WTC11 (cell line): ENCODE measurements around the gene SCUBE1.

Experiments
- NFYB ChIP-seq: sonication (generic); formaldehyde crosslinking; conservative IDR thresholded peaks from 2 replicates; pipeline ENCODE4 v1.8.0; 2022; ENCODE audit warnings: low read depth, missing genetic modification reagents
- NR2C2 ChIP-seq: sonication (generic); formaldehyde crosslinking; IDR thresholded peaks from 2 replicates; pipeline ENCODE4 v1.8.0; 2022; ENCODE audit warnings: mild to moderate bottlenecking, missing genetic modification reagents
- ZNF416 ChIP-seq: fragments of 250-450 bp; sonication (Bioruptor Pico); IDR thresholded peaks from 2 replicates; pipeline ENCODE4 v1.9.0; 2021; ENCODE audit warnings: mild to moderate bottlenecking, inconsistent platforms
- TF ChIP-seq, protein P1 (sequence below): fragments of 200-600 bp; IDR thresholded peaks from 2 replicates; pipeline ENCODE4 v1.8.0; 2022; ENCODE audit warnings: antibody characterized with exemption
- TF ChIP-seq, protein P2 (sequence below): sonication (generic); formaldehyde crosslinking; IDR thresholded peaks from 2 replicates; pipeline ENCODE4 v1.8.1; 2023; ENCODE audit warnings: mild to moderate bottlenecking, missing genetic modification reagents, moderate library complexity
- TF ChIP-seq, protein P3 (sequence below): fragments of 250-450 bp; sonication (Bioruptor Pico); IDR thresholded peaks from 2 replicates; pipeline ENCODE4 v2.1.2; 2022; ENCODE audit warnings: mild to moderate bottlenecking, moderate library complexity
- TF ChIP-seq, protein P4 (sequence below): sonication (generic); formaldehyde crosslinking; IDR thresholded peaks from 2 replicates; pipeline ENCODE4 v1.8.1; 2022; ENCODE audit warnings: low read depth, missing genetic modification reagents, borderline replicate concordance
- TF ChIP-seq, protein P5 (sequence below): sonication (generic); formaldehyde crosslinking; conservative IDR thresholded peaks from 2 replicates; pipeline ENCODE4 v1.8.1; 2022; ENCODE audit warnings: mild to moderate bottlenecking, missing genetic modification reagents

DNA sequence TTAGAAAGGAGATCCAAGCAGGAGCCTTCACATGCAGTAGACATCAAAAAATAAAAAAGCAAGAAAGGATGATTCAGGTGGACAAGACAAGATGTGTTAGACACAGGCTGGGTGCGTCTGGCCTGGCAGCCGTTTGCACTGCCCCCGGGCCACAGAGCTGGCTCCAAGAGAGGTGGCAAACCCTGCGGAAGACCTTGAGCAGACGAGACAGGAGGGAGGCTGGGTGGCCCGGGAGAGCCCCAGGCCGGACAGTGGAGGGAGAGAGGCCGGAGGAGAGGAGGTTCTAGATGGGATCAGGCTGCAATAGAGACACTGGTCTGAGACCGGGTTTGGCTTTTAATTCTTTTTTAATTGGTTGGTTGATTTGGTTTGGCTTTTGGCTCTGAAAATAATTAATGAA lies 86.6 kb downstream of the SCUBE1 start:
- TF ChIP-seq, protein P1, sequence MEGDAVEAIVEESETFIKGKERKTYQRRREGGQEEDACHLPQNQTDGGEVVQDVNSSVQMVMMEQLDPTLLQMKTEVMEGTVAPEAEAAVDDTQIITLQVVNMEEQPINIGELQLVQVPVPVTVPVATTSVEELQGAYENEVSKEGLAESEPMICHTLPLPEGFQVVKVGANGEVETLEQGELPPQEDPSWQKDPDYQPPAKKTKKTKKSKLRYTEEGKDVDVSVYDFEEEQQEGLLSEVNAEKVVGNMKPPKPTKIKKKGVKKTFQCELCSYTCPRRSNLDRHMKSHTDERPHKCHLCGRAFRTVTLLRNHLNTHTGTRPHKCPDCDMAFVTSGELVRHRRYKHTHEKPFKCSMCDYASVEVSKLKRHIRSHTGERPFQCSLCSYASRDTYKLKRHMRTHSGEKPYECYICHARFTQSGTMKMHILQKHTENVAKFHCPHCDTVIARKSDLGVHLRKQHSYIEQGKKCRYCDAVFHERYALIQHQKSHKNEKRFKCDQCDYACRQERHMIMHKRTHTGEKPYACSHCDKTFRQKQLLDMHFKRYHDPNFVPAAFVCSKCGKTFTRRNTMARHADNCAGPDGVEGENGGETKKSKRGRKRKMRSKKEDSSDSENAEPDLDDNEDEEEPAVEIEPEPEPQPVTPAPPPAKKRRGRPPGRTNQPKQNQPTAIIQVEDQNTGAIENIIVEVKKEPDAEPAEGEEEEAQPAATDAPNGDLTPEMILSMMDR, result no peak
- TF ChIP-seq NR2C2 (CRISPR knock-in tag), result no peak
- TF ChIP-seq, protein P2, sequence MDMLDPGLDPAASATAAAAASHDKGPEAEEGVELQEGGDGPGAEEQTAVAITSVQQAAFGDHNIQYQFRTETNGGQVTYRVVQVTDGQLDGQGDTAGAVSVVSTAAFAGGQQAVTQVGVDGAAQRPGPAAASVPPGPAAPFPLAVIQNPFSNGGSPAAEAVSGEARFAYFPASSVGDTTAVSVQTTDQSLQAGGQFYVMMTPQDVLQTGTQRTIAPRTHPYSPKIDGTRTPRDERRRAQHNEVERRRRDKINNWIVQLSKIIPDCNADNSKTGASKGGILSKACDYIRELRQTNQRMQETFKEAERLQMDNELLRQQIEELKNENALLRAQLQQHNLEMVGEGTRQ, result no peak
- TF ChIP-seq, protein P3, sequence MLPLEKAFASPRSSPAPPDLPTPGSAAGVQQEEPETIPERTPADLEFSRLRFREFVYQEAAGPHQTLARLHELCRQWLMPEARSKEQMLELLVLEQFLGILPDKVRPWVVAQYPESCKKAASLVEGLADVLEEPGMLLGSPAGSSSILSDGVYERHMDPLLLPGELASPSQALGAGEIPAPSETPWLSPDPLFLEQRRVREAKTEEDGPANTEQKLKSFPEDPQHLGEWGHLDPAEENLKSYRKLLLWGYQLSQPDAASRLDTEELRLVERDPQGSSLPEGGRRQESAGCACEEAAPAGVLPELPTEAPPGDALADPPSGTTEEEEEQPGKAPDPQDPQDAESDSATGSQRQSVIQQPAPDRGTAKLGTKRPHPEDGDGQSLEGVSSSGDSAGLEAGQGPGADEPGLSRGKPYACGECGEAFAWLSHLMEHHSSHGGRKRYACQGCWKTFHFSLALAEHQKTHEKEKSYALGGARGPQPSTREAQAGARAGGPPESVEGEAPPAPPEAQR, result no peak
- TF ChIP-seq, protein P4, sequence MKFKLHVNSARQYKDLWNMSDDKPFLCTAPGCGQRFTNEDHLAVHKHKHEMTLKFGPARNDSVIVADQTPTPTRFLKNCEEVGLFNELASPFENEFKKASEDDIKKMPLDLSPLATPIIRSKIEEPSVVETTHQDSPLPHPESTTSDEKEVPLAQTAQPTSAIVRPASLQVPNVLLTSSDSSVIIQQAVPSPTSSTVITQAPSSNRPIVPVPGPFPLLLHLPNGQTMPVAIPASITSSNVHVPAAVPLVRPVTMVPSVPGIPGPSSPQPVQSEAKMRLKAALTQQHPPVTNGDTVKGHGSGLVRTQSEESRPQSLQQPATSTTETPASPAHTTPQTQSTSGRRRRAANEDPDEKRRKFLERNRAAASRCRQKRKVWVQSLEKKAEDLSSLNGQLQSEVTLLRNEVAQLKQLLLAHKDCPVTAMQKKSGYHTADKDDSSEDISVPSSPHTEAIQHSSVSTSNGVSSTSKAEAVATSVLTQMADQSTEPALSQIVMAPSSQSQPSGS, result no peak
- TF ChIP-seq NFYB (CRISPR knock-in tag), result no peak
- no peak for TF ChIP-seq ZNF416 (CRISPR knock-in tag)
- TF ChIP-seq, protein P5, sequence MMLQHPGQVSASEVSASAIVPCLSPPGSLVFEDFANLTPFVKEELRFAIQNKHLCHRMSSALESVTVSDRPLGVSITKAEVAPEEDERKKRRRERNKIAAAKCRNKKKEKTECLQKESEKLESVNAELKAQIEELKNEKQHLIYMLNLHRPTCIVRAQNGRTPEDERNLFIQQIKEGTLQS, result no peak
